SH-SY5Y (cell line): ENCODE measurements around the gene MTM1.

Source experiments
- GATA2 ChIP-seq: IDR thresholded peaks from 2 replicates; pipeline ENCODE4 v1.6.1; 2011; ENCODE audit warnings: mild to moderate bottlenecking, low read depth, low read length
- GATA3 ChIP-seq: IDR thresholded peaks from 2 replicates; pipeline ENCODE4 v1.6.1; 2011; ENCODE audit warnings: low read depth, mild to moderate bottlenecking, low read length, moderate library complexity

GRCh38 chrX:150581093-150581775, 12.8 kb downstream of the MTM1 start:
- TF ChIP-seq GATA2, result no peak
- no peak for TF ChIP-seq GATA3
